ENCODE measurements around the gene HSD17B8.

- TF ChIP-seq POLR2AphosphoS5 (IDR thresholded peaks at IDR 0.05; ENCODE audit: low read depth, low read length) (no peak), POLR2A (IDR thresholded peaks at IDR 0.05; ENCODE audit: borderline replicate concordance, extremely low read depth, insufficient read depth, insufficient read length) (no peak), EZH2 (IDR thresholded peaks at IDR 0.05) (no peak), EZH2phosphoT487 (IDR thresholded peaks at IDR 0.05; ENCODE audit: borderline replicate concordance) (no peak)
- TF ChIP-seq, protein P1, sequence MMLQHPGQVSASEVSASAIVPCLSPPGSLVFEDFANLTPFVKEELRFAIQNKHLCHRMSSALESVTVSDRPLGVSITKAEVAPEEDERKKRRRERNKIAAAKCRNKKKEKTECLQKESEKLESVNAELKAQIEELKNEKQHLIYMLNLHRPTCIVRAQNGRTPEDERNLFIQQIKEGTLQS (IDR thresholded peaks at IDR 0.05): no peak
- TF ChIP-seq, protein P2, sequence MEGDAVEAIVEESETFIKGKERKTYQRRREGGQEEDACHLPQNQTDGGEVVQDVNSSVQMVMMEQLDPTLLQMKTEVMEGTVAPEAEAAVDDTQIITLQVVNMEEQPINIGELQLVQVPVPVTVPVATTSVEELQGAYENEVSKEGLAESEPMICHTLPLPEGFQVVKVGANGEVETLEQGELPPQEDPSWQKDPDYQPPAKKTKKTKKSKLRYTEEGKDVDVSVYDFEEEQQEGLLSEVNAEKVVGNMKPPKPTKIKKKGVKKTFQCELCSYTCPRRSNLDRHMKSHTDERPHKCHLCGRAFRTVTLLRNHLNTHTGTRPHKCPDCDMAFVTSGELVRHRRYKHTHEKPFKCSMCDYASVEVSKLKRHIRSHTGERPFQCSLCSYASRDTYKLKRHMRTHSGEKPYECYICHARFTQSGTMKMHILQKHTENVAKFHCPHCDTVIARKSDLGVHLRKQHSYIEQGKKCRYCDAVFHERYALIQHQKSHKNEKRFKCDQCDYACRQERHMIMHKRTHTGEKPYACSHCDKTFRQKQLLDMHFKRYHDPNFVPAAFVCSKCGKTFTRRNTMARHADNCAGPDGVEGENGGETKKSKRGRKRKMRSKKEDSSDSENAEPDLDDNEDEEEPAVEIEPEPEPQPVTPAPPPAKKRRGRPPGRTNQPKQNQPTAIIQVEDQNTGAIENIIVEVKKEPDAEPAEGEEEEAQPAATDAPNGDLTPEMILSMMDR (IDR thresholded peaks at IDR 0.05 in 2 of 3, conservative IDR thresholded peaks at IDR 0.05 in 1 of 3; ENCODE audit: borderline replicate concordance in 1 of 3, insufficient read depth in 1 of 3, low read depth in 2 of 3, low read length in 2 of 3): no peak
- TF ChIP-seq, protein P3, sequence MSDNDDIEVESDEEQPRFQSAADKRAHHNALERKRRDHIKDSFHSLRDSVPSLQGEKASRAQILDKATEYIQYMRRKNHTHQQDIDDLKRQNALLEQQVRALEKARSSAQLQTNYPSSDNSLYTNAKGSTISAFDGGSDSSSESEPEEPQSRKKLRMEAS (IDR thresholded peaks at IDR 0.05): no peak
These were observed 21.3 kb upstream of the HSD17B8 start for GRCh38 chr6:33183071-33183683.

All from HCT116 (cell line).